Endothelial cell of umbilical vein (primary cell): ENCODE results near the gene POLR3A. TPM values are rescaled to one million over a fixed set of nuclear protein-coding genes. Genes with fewer than 3 reads are reported as not detected.

Source experiments
- BruUV-seq: library from RNA; stranded (reverse); fragments of 400-500 nt; replicated peaks from 2 replicates; lab custom pipeline; 2021; lab: Mats Ljungman, UMichigan
- CTCF ChIA-PET: fragments of 300-600, 350-600 bp; sonication (Branson Sonifier 250); formaldehyde crosslinking; loops from one replicate; lab custom pipeline; 2021; ENCODE audit warnings: antibody characterized with exemption, inconsistent platforms; lab: Charles Lee
- POLR2A ChIA-PET: fragments of 300-600, 350-600 bp; sonication (Branson Sonifier 250); formaldehyde crosslinking; loops from one replicate; lab custom pipeline; 2021; ENCODE audit warnings: antibody characterized with exemption, inconsistent platforms; lab: Charles Lee
- DNase-seq: peaks from one replicate; pipeline ENCODE4 v3.0.0-alpha.2; 2011; ENCODE audit warnings: low read depth, low spot score
- FAIRE-seq: peaks from 2 replicates; lab custom pipeline; 2011; peaks lifted over from hg19 to GRCh38; lab: Jason Lieb, UNC
- H2AFZ ChIP-seq: 2 replicates; pipeline ENCODE4 v1.6.0; 2012; ENCODE audit warnings: low read depth, low read length, control low read depth, inconsistent platforms
- H3K27ac ChIP-seq: 2 replicates; pipeline ENCODE4 v1.5.1; 2011; ENCODE audit warnings: low read depth, mild to moderate bottlenecking, control low read depth, low read length, moderate library complexity; ENCODE audit not compliant: insufficient read depth
- H3K27me3 ChIP-seq, 2 experiments: 2 replicates each; pipeline versions ENCODE4 v1.6.0 to v1.6.1; 2011; ENCODE audit warnings: low read length in 2 of 2, mixed read lengths in 1 of 2; ENCODE audit not compliant: control insufficient read depth in 2 of 2, insufficient read depth in 2 of 2
- H3K36me3 ChIP-seq, 2 experiments: 2 replicates in 1 of 2; 3 replicates in 1 of 2; pipeline ENCODE4 v1.5.1; 2011; ENCODE audit warnings: low read length in 2 of 2, mild to moderate bottlenecking in 1 of 2, moderate library complexity in 1 of 2; ENCODE audit not compliant: control insufficient read depth in 2 of 2, insufficient read depth in 2 of 2; ENCODE audit errors: extremely low read depth in 1 of 2
- H3K4me1 ChIP-seq: 3 replicates; pipeline ENCODE4 v1.5.1; 2011; ENCODE audit warnings: mild to moderate bottlenecking, low read length; ENCODE audit not compliant: control insufficient read depth, insufficient read depth; ENCODE audit errors: extremely low read depth
- H3K4me2 ChIP-seq: 2 replicates; pipeline ENCODE4 v1.6.1; 2011; ENCODE audit warnings: low read length, control low read depth, mixed read lengths; ENCODE audit not compliant: insufficient read depth
- H3K4me3 ChIP-seq, 3 experiments: fragments of 200-600 bp in 1 of 3; sonication (generic), shearing (Covaris generic) in 1 of 3; replicated peaks in 1 of 3; 2 replicates each; pipeline ENCODE4 v1.5.1; 2011 to 2016; ENCODE audit warnings: control low read depth in 3 of 3, low read length in 3 of 3, mild to moderate bottlenecking in 2 of 3, inconsistent platforms in 1 of 3, low read depth in 1 of 3, moderate library complexity in 1 of 3; ENCODE audit not compliant: insufficient read depth in 1 of 3
- H3K79me2 ChIP-seq: 2 replicates; pipeline ENCODE4 v1.6.0; 2012; ENCODE audit warnings: low read length, inconsistent platforms; ENCODE audit not compliant: control insufficient read depth, insufficient read depth
- H3K9ac ChIP-seq: replicated peaks from 2 replicates; pipeline ENCODE3; 2011; ENCODE audit warnings: low read length, control low read depth; ENCODE audit not compliant: insufficient read depth; ENCODE audit errors: extremely low read depth
- H3K9me1 ChIP-seq: replicated peaks from 3 replicates; pipeline ENCODE4 v1.6.0; 2011; ENCODE audit warnings: mild to moderate bottlenecking, low read length; ENCODE audit not compliant: control insufficient read depth, insufficient read depth; ENCODE audit errors: extremely low read depth
- H3K9me3 ChIP-seq: replicated peaks from 2 replicates; pipeline ENCODE4 v1.5.1; 2012; ENCODE audit warnings: low read length, inconsistent platforms; ENCODE audit not compliant: control insufficient read depth, insufficient read depth
- H4K20me1 ChIP-seq: replicated peaks from 2 replicates; pipeline ENCODE3; 2011; ENCODE audit warnings: mild to moderate bottlenecking, low read length; ENCODE audit not compliant: control insufficient read depth, insufficient read depth; ENCODE audit errors: extremely low read depth
- CTCF ChIP-seq, 2 donors: IDR thresholded peaks; 1 replicate in 1 of 2; 2 replicates in 1 of 2; pipeline ENCODE4 v1.5.1; 2011; ENCODE audit warnings: low read length in 2 of 2, mild to moderate bottlenecking in 2 of 2, moderate library complexity in 2 of 2, control low read depth in 1 of 2, inconsistent platforms in 1 of 2, low read depth in 1 of 2; ENCODE audit not compliant: insufficient read depth in 1 of 2; ENCODE audit errors: extremely low read depth in 1 of 2
- FOS ChIP-seq: IDR thresholded peaks from 2 replicates; pipeline ENCODE4 v1.6.1; 2011; ENCODE audit warnings: mild to moderate bottlenecking, low read length, moderate library complexity, borderline replicate concordance; ENCODE audit not compliant: insufficient read depth
- JUN ChIP-seq: IDR thresholded peaks from 2 replicates; pipeline ENCODE4 v1.6.1; 2011; ENCODE audit warnings: borderline replicate concordance, low read depth; ENCODE audit not compliant: insufficient read length, insufficient read depth
- POLR2A ChIP-seq: IDR thresholded peaks from 2 replicates; pipeline ENCODE4 v1.6.1; 2012; ENCODE audit warnings: low read depth, mild to moderate bottlenecking, control low read depth, low read length
- POLR2AphosphoS5 ChIP-seq: IDR thresholded peaks from 2 replicates; pipeline ENCODE4 v1.6.1; 2012; ENCODE audit warnings: low read depth, mild to moderate bottlenecking, control low read depth, low read length, moderate library complexity; ENCODE audit not compliant: insufficient read depth
- dilution Hi-C: fragments of 300-500 bp; cut with MboI; formaldehyde crosslinking; loops from one replicate; pipeline ENCODE4 v1.15.0; 2019; ENCODE audit warnings: low sequenced_read_pairs; ENCODE audit not compliant: extremely low pct_ligation_motif_present
- intact Hi-C: fragments of 100-400 bp; cut with micrococcal nuclease; formaldehyde crosslinking; loops from one replicate; pipeline ENCODE4 v1.10.0; 2022
- polyA plus RNA-seq, 4 experiments: library from polyadenylated mRNA; depleted of rRNA in 3 of 4; stranded (reverse) in 3 of 4; unstranded in 1 of 4; fragments of >200 nt; gene quantifications; 2 replicates each; pipeline versions ENCODE4 v1.2.1 to v1.2.3, GENCODE V29; 2011 to 2012; ENCODE audit warnings: missing spikeins in 1 of 4
- total RNA-seq: library from RNA; stranded (reverse); gene quantifications from 2 replicates; pipeline ENCODE4 v1.2.3, GENCODE V29; 2021
- TF ChIP-seq, protein P1 (sequence below): IDR thresholded peaks from 2 replicates; pipeline ENCODE4 v1.6.1; 2011; ENCODE audit not compliant: insufficient read depth, insufficient read length

The POLR3A gene
- total and polyA plus RNA-seq, 2 donors (not counting 3 experiments of a cell fraction or from before 2014, with no cell fraction given), result 9.5 to 25.3 TPM

DNA sequence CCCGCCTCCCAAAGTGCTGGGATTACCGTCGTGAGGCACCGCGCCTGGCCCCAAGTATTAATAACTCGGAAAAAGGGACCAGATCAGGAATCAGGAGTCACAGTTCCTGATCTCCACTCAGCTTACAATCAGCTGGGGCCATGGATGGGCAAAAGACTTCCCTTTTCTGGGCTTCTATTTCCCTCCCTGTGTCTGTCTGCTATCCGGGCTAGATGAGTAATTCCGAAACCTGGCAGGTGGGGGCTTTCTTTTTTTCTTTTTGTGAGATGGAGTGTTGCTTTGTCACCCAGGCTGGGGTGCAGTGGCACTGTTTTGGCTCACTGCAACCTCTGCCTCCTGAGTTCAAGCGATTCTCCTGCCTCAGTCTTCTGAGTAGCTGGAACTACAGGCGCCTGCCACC lies 15.9 kb upstream of the POLR3A start:
- Histone ChIP-seq H3K4me1 (peaks cover 13% of the 10 kb centered on the region), H3K9me1 (no peaks in the 10 kb centered on the region), H3K9ac (no peak overlapping the region), H4K20me1 (peaks cover 9% of the 10 kb centered on the region), H3K4me3 (no peak overlapping the region), H2AFZ (no peak overlapping the region), H3K9me3 (no peaks in the 10 kb centered on the region), H3K36me3 (peaks cover 11 to 12% of the 10 kb centered on the region in 2 experiments), H3K27ac (no peak overlapping the region), H3K27me3 (no peaks in the 10 kb centered on the region), H3K4me2 (no peak overlapping the region), H3K79me2 (peaks cover 13% of the 10 kb centered on the region)
- BruUV-seq, result no TSS peak
- no peak for FAIRE-seq
- intact Hi-C loops (loop anchor here (5.0 kb wide), 4 partner anchors 122 to 1022 kb away; partner anchors contain the start of gene ZMIZ1), dilution Hi-C loops (no loop called here)
- no peak for DNase-seq
- ChIA-PET CTCF (interaction anchor here (1.0 to 3.4 kb wide), 4 partner anchors 8 to 1150 kb away, joined by 3 to 52 read pairs (median 11); no protein-coding TSS in a partner anchor), POLR2A (no interaction called here)
- TF ChIP-seq, protein P1, sequence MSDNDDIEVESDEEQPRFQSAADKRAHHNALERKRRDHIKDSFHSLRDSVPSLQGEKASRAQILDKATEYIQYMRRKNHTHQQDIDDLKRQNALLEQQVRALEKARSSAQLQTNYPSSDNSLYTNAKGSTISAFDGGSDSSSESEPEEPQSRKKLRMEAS, result no peak
- TF ChIP-seq FOS (no peak), POLR2A (no peak), CTCF (IDR thresholded peaks at IDR 0.05; ENCODE audit: extremely low read depth in 1 of 2, insufficient read depth in 1 of 2, low read depth in 1 of 2, low read length in 2 of 2) (no peak)

DNA sequence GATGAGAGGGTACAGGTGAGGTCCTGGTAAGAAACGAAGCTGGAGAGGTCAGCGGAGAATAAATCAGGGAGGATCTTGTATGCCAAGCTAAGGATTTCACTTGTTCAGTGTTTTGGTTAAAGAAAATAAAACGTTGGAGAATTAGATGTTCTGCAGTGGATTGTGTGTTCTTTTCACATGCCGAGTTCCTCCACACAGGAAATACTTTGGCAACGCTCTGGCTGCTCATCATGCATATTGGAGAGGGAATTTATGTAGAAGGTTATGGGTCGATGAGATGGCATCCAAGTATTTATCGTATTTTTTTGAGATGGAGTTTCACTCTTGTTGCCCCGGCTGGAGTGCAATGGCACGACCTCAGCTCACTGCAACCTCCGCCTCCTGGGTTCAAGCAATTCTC lies 15.4 kb upstream of the POLR3A start:
- dilution Hi-C loops (no loop called here), intact Hi-C loops (loop anchor here (5.0 kb wide), 4 partner anchors 123 to 1023 kb away; partner anchors contain the start of gene ZMIZ1)
- Histone ChIP-seq H4K20me1 (peaks cover 12% of the 10 kb centered on the region), H3K27ac (no peak overlapping the region), H3K9ac (no peak overlapping the region), H3K4me1 (peaks cover 15% of the 10 kb centered on the region), H3K4me2 (no peak overlapping the region), H3K4me3 (no peak overlapping the region), H3K36me3 (peaks cover 15 to 17% of the 10 kb centered on the region in 2 experiments), H3K9me3 (no peaks in the 10 kb centered on the region), H3K9me1 (no peaks in the 10 kb centered on the region), H2AFZ (no peak overlapping the region), H3K27me3 (no peaks in the 10 kb centered on the region), H3K79me2 (peaks cover 19% of the 10 kb centered on the region)
- ChIA-PET POLR2A (no interaction called here), CTCF (interaction anchor here (1.0 to 3.4 kb wide), 3 partner anchors 8 to 613 kb away, joined by 3 to 18 read pairs (median 4); no protein-coding TSS in a partner anchor)
- FAIRE-seq (no peak), DNase-seq (no peak)
- TF ChIP-seq POLR2AphosphoS5 (no peak), JUN (no peak)
- BruUV-seq, result no TSS peak
